ENCODE measurements around the gene SPECC1L.
"Not testable (repeated sequence)": the region's sequence is repeated elsewhere in the genome, so short reads cannot be mapped to it uniquely, and the experiment has no call there.

SPECC1L gene

GRCh38 chr22:24284747-24285203, 14.1 kb downstream of the SPECC1L start:
- no peak for DNase-seq (ENCODE audit: low read depth in 2 of 2)

- DNase-seq (ENCODE audit: low read depth in 2 of 2) = no peak
Measured at GRCh38 chr22:24285245-24285644, 14.6 kb downstream of the SPECC1L start.

- not testable (repeated sequence) for DNase-seq (ENCODE audit: low read depth in 2 of 2)
Measured at GRCh38 chr22:24287212-24287611, 16.6 kb downstream of the SPECC1L start.

GRCh38 chr22:24287801-24288200, 17.2 kb downstream of the SPECC1L start:
- DNase-seq (ENCODE audit: low read depth in 2 of 2) = not testable (repeated sequence)

- no peak for DNase-seq (ENCODE audit: low read depth in 2 of 2)
Measured at GRCh38 chr22:24289114-24289513, 18.5 kb downstream of the SPECC1L start.

GRCh38 chr22:24289741-24290163, 19.1 kb downstream of the SPECC1L start:
- DNase-seq (ENCODE audit: low read depth in 2 of 2) = no peak

GRCh38 chr22:24290459-24290858, 19.8 kb downstream of the SPECC1L start:
- no peak for DNase-seq (ENCODE audit: low read depth in 2 of 2)

GRCh38 chr22:24291515-24292201, 21.0 kb downstream of the SPECC1L start:
- no peak for DNase-seq (ENCODE audit: low read depth in 2 of 2)

GRCh38 chr22:24292202-24292830, 21.7 kb downstream of the SPECC1L start:
- DNase-seq (ENCODE audit: low read depth in 2 of 2) = not testable (repeated sequence)

- DNase-seq (ENCODE audit: low read depth in 2 of 2) = not testable (repeated sequence)
Measured at GRCh38 chr22:24294913-24295312, 24.3 kb downstream of the SPECC1L start.

- DNase-seq (ENCODE audit: low read depth in 2 of 2) = not testable (repeated sequence)
Measured at GRCh38 chr22:24298497-24299155, 28.0 kb downstream of the SPECC1L start.

GRCh38 chr22:24300522-24300921, 29.9 kb downstream of the SPECC1L start:
- not testable (repeated sequence) for DNase-seq (ENCODE audit: low read depth in 2 of 2)

- DNase-seq (ENCODE audit: low read depth in 2 of 2) = no peak
Measured at GRCh38 chr22:24302591-24302990, 32.0 kb downstream of the SPECC1L start.

- no peak for DNase-seq (ENCODE audit: low read depth in 2 of 2)
Measured at GRCh38 chr22:24303007-24303406, 32.4 kb downstream of the SPECC1L start.

- no peak for DNase-seq (ENCODE audit: low read depth in 2 of 2)
Measured at GRCh38 chr22:24304062-24304675, 33.5 kb downstream of the SPECC1L start.

- DNase-seq (ENCODE audit: low read depth in 2 of 2) = no peak
Measured at GRCh38 chr22:24305260-24305692, 34.6 kb downstream of the SPECC1L start.

GRCh38 chr22:24310969-24311368, 40.3 kb downstream of the SPECC1L start:
- DNase-seq (ENCODE audit: low read depth in 2 of 2) = no peak

- DNase-seq (ENCODE audit: low read depth in 2 of 2) = no peak
Measured at GRCh38 chr22:24315367-24315966, 44.8 kb downstream of the SPECC1L start.

- DNase-seq (ENCODE audit: low read depth in 2 of 2) = not testable (repeated sequence)
Measured at GRCh38 chr22:24316264-24316663, 45.6 kb downstream of the SPECC1L start.

GRCh38 chr22:24317511-24317910, 46.9 kb downstream of the SPECC1L start:
- DNase-seq (ENCODE audit: low read depth in 2 of 2) = not testable (repeated sequence)

- DNase-seq (ENCODE audit: low read depth in 2 of 2) = no peak
Measured at GRCh38 chr22:24319451-24319850, 48.8 kb downstream of the SPECC1L start.

- DNase-seq (ENCODE audit: low read depth in 2 of 2) = no peak
Measured at GRCh38 chr22:24321999-24322398, 51.4 kb downstream of the SPECC1L start.
